Measurements from ENCODE around the gene DLGAP1.

DLGAP1 gene

DNA sequence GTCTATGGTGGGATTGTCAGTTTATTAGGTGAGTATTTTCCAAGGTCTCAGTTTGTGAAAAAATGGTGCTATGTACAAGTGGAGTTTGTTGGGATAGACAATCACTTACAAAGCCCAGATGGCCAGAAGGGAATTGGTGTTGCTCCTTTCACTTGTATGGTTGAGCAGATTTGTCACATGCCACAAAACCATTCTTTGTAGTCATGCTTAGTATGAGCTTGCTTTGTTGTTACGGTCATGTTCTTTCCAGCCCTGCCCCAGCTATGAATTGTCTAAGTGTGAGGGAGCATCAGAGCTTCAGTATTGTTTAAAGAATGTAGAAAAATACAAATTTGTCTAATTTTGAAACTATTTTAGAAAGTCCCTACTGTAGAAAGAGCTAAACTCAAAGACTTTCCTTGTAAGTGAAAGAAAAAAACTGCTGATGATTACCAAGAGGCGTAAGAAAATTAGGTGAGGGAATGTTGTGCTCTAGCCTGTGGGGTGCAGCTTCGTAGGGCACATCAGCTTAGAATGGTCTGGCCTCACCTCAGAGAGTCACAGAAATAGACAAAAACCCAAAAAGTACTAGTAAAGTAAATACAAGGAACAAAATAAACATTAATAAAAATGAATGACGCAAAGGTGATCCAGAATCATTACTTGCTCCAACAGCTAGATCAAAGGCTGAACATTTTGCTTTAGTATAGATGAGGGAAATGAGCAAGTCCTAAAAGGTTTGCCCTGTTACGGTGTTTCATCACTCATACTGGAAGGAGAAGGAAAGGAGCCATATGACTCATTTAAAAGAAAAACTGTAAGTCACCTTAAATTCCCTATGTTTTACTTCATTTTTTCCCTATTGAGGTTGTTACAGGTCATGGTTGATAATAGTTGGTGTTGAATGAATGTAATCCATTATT is 995.9 kb downstream of the DLGAP1 start:
- no peak overlapping the region for H3K27ac ChIP-seq
- H3K27me3 ChIP-seq (ENCODE audit: insufficient read depth, low read depth, severe bottlenecking): no peaks in the 10 kb centered on the region
- no peak for DNase-seq
- H3K4me3 ChIP-seq (ENCODE audit: low read depth, low read length): no peak overlapping the region
- H3K9me3 ChIP-seq (ENCODE audit: severe bottlenecking): no peaks in the 10 kb centered on the region
- TF ChIP-seq, protein P1, sequence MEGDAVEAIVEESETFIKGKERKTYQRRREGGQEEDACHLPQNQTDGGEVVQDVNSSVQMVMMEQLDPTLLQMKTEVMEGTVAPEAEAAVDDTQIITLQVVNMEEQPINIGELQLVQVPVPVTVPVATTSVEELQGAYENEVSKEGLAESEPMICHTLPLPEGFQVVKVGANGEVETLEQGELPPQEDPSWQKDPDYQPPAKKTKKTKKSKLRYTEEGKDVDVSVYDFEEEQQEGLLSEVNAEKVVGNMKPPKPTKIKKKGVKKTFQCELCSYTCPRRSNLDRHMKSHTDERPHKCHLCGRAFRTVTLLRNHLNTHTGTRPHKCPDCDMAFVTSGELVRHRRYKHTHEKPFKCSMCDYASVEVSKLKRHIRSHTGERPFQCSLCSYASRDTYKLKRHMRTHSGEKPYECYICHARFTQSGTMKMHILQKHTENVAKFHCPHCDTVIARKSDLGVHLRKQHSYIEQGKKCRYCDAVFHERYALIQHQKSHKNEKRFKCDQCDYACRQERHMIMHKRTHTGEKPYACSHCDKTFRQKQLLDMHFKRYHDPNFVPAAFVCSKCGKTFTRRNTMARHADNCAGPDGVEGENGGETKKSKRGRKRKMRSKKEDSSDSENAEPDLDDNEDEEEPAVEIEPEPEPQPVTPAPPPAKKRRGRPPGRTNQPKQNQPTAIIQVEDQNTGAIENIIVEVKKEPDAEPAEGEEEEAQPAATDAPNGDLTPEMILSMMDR (IDR thresholded peaks at IDR 0.05; ENCODE audit: low read depth, low read length): no peak
- peaks cover 39% of the 10 kb centered on the region for H3K36me3 ChIP-seq

DNA sequence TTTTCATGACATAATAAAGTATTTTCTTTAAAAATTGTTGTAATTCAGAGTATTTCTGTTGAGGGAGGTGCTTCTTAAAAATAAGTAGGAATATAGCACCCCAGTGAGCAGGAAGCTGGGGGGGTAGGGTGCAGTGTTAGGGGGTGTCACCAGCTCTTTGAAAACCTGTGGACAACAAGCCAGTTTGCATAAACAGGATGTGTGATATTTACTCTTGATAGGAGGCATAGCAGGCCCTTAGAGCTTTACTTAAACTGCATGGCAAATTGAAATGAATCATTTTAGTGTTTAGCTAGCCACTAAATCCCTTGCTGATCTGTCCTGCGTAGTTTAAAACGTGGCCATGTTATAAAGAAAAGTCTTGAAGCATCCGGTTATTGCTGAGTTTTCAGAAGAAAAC is 996.7 kb downstream of the DLGAP1 start:
- H3K27me3 ChIP-seq (ENCODE audit: insufficient read depth, low read depth, severe bottlenecking): no peaks in the 10 kb centered on the region
- H3K9me3 ChIP-seq (ENCODE audit: severe bottlenecking): no peaks in the 10 kb centered on the region
- H3K36me3 ChIP-seq: peaks cover 39% of the 10 kb centered on the region
- DNase-seq: no peak
- no peak overlapping the region for H3K27ac ChIP-seq
- H3K4me3 ChIP-seq (ENCODE audit: low read depth, low read length): no peak overlapping the region
- TF ChIP-seq, protein P1 (IDR thresholded peaks at IDR 0.05; ENCODE audit: low read depth, low read length): no peak

GRCh38 chr18:3457261-3457724 is 997.8 kb downstream of the DLGAP1 start:
- no peaks in the 10 kb centered on the region for H3K27me3 ChIP-seq (ENCODE audit: insufficient read depth, low read depth, severe bottlenecking)
- TF ChIP-seq, protein P1 (IDR thresholded peaks at IDR 0.05; ENCODE audit: low read depth, low read length): no peak
- peaks cover 39% of the 10 kb centered on the region for H3K36me3 ChIP-seq
- no peaks in the 10 kb centered on the region for H3K9me3 ChIP-seq (ENCODE audit: severe bottlenecking)
- no peak for DNase-seq
- H3K4me3 ChIP-seq (ENCODE audit: low read depth, low read length): no peak overlapping the region
- H3K27ac ChIP-seq: no peak overlapping the region

- no peak for DNase-seq
- H3K27ac ChIP-seq: no peak overlapping the region
These were observed 998.4 kb downstream of the DLGAP1 start for GRCh38 chr18:3456686-3457069.

DNA sequence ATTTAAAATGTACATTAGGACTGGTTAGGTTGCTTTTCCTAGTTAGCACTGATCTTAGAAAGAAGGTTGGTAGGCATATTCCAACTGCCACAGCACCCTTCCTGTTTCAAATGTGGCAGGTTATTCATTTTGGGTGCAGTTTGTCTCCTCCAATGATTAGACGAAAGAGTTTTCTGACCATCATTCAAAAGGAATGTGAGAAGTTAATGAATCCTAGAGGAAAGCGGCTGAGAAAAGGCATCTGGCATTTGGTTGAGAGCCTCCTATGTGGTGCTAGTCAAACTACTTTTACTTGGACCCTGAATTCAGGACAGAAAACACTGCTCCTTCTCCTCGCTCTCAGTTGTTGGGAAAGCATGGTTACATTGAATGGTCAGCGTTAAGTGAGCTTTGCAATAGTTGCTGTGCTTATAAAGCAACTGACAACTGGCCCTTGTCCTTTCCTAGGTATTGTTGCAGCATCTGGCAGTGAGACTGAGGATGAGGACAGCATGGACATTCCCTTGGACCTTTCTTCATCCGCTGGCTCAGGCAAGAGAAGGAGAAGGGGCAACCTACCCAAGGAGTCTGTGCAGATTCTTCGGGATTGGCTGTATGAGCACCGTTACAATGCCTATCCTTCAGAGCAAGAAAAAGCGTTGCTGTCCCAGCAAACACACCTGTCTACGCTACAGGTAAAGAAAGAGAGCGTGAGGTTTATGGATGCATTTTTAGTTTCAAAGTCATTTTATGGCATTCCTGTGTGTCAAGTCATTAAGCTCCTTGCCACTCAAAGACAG is 999.0 kb downstream of the DLGAP1 start:
- Histone ChIP-seq H3K36me3 (peaks cover 39% of the 10 kb centered on the region), H3K27me3 (ENCODE audit: insufficient read depth, low read depth, severe bottlenecking) (no peaks in the 10 kb centered on the region), H3K4me3 (ENCODE audit: low read depth, low read length) (no peak overlapping the region), H3K27ac (no peak overlapping the region), H3K9me3 (ENCODE audit: severe bottlenecking) (no peaks in the 10 kb centered on the region)
- TF ChIP-seq, protein P1 (IDR thresholded peaks at IDR 0.05; ENCODE audit: low read depth, low read length): no peak
- no peak for DNase-seq

More at GRCh38 chr18:3456686-3457069, 998.4 kb downstream of the DLGAP1 start:
- TF ChIP-seq, protein P1 (IDR thresholded peaks at IDR 0.05; ENCODE audit: low read depth, low read length): no peak
- H3K4me3 ChIP-seq (ENCODE audit: low read depth, low read length): no peak overlapping the region
- H3K27me3 ChIP-seq (ENCODE audit: insufficient read depth, low read depth, severe bottlenecking): no peaks in the 10 kb centered on the region
- peaks cover 39% of the 10 kb centered on the region for H3K36me3 ChIP-seq
- no peaks in the 10 kb centered on the region for H3K9me3 ChIP-seq (ENCODE audit: severe bottlenecking)

Measured in WERI-Rb-1 (cell line).